ENCODE data around the gene CEP41. TPM values are rescaled to one million over a fixed set of nuclear protein-coding genes. Genes with fewer than 3 reads are reported as not detected.

Gene CEP41
- total RNA-seq, 6 experiments from 2014 or later, result 2.6 to 11.7 (median 4.6) TPM

DNA sequence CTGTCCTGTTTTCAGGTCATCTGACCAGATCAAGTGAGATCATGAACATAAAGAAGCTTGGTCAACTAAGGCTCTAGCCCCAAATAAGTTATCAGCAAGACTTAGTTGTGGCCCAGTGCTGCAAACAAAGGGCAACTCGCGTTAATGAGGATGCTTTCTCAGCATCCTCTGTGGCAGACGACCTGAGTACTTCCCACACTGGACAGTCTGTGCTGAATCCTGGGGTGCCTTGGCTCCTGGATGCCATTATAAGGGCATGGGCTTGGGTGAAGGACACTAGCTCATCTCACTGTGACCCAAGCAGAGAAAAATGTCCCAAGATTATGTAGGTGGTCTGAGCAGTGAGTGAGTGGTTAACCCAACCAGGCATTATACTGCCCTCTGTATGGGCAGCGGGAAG, 82.3 kb downstream of the CEP41 start:
- no peaks in the 10 kb centered on the region for H3K27me3 ChIP-seq
- H3K4me1 ChIP-seq, result no peaks in the 10 kb centered on the region
- intact Hi-C loops (cut with DNase I), result no loop called here
- DNase-seq (no peak), ATAC-seq (no peak)
- H3K9me3 ChIP-seq, result no peaks in the 10 kb centered on the region
- TF ChIP-seq POLR2A (IDR thresholded peaks at IDR 0.05) (no peak), CTCF (IDR thresholded peaks at IDR 0.05) (no peak)
- no peak overlapping the region for H3K4me3 ChIP-seq
- 87% methylated on average over 3 of the region's 4 CpGs for WGBS (ENCODE audit: insufficient coverage, low coverage, low lambda C conversion rate, missing lambda C conversion rate)
- no peaks in the 10 kb centered on the region for H3K36me3 ChIP-seq
- H3K27ac ChIP-seq, result no peak overlapping the region

DNA sequence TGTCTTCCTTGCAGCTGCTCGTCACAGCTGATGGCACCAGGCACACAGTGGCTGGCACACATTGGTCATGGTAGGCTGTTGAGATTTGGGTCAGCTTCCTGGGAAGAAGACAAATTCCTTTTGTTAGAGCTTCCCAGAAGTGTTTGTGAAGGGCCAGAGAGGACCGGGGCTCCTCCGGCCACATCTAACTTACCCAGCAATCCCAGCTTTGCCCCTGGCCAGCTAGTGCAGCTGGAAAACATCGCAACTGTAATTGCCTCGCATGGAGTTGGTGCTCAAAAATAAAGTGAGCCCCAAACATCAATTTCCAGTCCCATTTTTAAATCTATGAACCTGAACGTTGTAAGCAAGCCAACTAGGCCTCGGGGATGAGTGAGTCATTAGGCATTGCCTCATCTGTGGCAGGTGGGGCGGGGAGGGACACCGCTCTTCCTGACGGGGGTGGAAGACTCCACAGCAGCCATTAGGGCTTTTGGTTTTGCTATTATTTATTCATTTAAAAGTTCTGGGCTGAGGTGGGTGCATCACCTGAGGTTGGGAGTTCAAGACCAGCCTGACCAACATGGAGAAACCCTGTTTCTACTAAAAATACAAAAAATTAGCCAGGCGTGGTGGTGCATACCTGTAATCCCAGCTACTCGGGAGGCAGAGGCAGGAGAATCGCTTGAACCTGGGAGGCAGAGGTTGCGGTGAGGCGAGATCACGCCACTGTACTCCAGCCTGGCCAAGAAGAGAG, 83.8 kb downstream of the CEP41 start:
- intact Hi-C loops (cut with DNase I), result no loop called here
- Histone ChIP-seq H3K4me3 (no peak overlapping the region), H3K36me3 (no peaks in the 10 kb centered on the region), H3K4me1 (no peaks in the 10 kb centered on the region), H3K27ac (peak overlapping the region in 1 of 3 donors; percentile 50), H3K27me3 (no peaks in the 10 kb centered on the region), H3K9me3 (no peaks in the 10 kb centered on the region)
- no peak for TF ChIP-seq POLR2A (IDR thresholded peaks at IDR 0.05)
- TF ChIP-seq CTCF (IDR thresholded peaks at IDR 0.05), result no peak
- ATAC-seq (peak in 1 of 4 donors; percentile 79), DNase-seq (peak in 1 of 3 donors; percentile 38)
- WGBS (ENCODE audit: insufficient coverage, low coverage, low lambda C conversion rate, missing lambda C conversion rate), result 69% methylated on average over 12 of the region's 16 CpGs

DNA sequence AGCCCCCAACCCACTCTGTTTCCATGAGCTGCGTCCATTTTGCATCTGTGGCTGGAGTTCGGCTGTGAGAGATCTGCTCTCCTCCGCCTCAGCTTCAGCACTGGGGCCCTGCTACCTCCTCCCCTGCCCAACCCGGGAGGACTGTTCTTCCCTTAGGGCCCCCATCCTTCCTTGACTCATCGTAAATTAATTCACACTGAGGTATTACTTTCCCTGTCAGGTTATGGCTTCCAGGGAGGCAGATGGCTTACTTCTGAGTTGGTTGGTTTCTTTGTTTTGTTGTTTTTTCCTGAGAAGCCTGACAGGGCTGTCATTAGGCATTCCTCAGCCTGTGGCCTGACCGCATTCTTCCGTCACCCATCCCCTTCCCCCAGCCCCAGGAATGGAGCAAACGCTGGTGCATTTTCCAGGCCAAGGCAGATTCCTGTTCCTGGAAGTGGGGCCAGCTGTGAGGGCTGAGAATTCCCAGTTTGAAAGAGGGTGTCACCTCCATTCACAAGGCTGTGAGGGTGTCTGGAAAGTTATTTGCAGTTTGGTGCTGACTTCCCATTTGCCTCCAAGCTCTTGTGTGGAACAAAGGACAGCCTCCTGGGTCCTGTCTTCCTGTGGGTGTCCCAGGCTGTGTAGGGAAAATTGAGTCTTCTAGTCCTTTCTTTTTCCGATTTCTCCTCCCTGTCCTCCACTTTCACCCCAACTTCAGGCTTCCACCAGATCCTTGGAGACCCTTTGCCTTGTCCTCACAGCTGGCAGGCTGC, 84.5 kb downstream of the CEP41 start:
- H3K4me1 ChIP-seq, result no peaks in the 10 kb centered on the region
- WGBS (ENCODE audit: insufficient coverage, low coverage, low lambda C conversion rate, missing lambda C conversion rate), result 68% methylated on average over 4 of the region's 9 CpGs
- no peaks in the 10 kb centered on the region for H3K27me3 ChIP-seq
- TF ChIP-seq POLR2A (IDR thresholded peaks at IDR 0.05), result no peak
- TF ChIP-seq CTCF (IDR thresholded peaks at IDR 0.05), result no peak
- no peaks in the 10 kb centered on the region for H3K36me3 ChIP-seq
- no peak overlapping the region for H3K4me3 ChIP-seq
- intact Hi-C loops (cut with DNase I), result no loop called here
- ATAC-seq (peak in 3 of 4 donors; percentile 22 to 50 (median 39)), DNase-seq (no peak)
- H3K9me3 ChIP-seq, result no peaks in the 10 kb centered on the region
- H3K27ac ChIP-seq, result peak overlapping the region in 2 of 3 donors; percentile 33 to 50

- ATAC-seq, result no peak
- H3K27ac ChIP-seq, result no peak overlapping the region
- H3K4me1 ChIP-seq, result no peaks in the 10 kb centered on the region
- H3K4me3 ChIP-seq, result no peak overlapping the region
- H3K27me3 ChIP-seq, result no peaks in the 10 kb centered on the region
- WGBS (ENCODE audit: insufficient coverage, low coverage, low lambda C conversion rate, missing lambda C conversion rate), result 81% methylated on average over 7 of the region's 7 CpGs
- H3K9me3 ChIP-seq, result no peaks in the 10 kb centered on the region
- TF ChIP-seq POLR2A (IDR thresholded peaks at IDR 0.05) (no peak), CTCF (IDR thresholded peaks at IDR 0.05) (no peak)
- H3K36me3 ChIP-seq, result no peaks in the 10 kb centered on the region
- intact Hi-C loops (cut with DNase I), result no loop called here
- DNase-seq, result no peak
Observed at GRCh38 chr7:130353196-130353595, 87.6 kb downstream of the CEP41 start.
